ENCODE data around the gene AKAP6.

DNA sequence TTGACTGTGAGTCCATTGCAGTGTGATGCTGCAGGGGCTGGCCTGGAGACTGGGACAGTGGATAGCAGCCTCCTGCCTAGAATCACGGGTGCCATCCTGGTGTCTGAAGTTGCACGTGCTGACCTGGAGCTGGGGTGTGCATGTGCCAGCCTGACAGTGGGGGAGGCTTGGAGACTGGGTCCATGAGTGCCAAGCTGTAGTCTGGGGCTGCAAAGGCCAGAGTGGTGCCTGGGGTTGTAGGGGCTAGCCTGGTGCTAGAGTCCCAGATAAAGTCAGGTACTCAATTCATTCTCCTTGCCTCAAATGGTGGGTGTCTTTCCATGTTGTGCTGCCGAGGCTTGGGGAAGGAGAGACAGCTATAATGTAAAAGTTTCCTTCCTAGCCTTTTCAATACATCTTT, 427.7 kb downstream of the AKAP6 start:
- TF ChIP-seq, protein P1, sequence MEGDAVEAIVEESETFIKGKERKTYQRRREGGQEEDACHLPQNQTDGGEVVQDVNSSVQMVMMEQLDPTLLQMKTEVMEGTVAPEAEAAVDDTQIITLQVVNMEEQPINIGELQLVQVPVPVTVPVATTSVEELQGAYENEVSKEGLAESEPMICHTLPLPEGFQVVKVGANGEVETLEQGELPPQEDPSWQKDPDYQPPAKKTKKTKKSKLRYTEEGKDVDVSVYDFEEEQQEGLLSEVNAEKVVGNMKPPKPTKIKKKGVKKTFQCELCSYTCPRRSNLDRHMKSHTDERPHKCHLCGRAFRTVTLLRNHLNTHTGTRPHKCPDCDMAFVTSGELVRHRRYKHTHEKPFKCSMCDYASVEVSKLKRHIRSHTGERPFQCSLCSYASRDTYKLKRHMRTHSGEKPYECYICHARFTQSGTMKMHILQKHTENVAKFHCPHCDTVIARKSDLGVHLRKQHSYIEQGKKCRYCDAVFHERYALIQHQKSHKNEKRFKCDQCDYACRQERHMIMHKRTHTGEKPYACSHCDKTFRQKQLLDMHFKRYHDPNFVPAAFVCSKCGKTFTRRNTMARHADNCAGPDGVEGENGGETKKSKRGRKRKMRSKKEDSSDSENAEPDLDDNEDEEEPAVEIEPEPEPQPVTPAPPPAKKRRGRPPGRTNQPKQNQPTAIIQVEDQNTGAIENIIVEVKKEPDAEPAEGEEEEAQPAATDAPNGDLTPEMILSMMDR (IDR thresholded peaks at IDR 0.05; ENCODE audit: low read depth, low read length, missing input control) = no peak
- TF ChIP-seq, protein P2, sequence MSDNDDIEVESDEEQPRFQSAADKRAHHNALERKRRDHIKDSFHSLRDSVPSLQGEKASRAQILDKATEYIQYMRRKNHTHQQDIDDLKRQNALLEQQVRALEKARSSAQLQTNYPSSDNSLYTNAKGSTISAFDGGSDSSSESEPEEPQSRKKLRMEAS (IDR thresholded peaks at IDR 0.05) = no peak
- TF ChIP-seq, protein P3, sequence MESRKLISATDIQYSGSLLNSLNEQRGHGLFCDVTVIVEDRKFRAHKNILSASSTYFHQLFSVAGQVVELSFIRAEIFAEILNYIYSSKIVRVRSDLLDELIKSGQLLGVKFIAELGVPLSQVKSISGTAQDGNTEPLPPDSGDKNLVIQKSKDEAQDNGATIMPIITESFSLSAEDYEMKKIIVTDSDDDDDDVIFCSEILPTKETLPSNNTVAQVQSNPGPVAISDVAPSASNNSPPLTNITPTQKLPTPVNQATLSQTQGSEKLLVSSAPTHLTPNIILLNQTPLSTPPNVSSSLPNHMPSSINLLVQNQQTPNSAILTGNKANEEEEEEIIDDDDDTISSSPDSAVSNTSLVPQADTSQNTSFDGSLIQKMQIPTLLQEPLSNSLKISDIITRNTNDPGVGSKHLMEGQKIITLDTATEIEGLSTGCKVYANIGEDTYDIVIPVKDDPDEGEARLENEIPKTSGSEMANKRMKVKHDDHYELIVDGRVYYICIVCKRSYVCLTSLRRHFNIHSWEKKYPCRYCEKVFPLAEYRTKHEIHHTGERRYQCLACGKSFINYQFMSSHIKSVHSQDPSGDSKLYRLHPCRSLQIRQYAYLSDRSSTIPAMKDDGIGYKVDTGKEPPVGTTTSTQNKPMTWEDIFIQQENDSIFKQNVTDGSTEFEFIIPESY (IDR thresholded peaks at IDR 0.05) = no peak
- TF ChIP-seq YY1 (IDR thresholded peaks at IDR 0.05) = no peak
- TF ChIP-seq RXRA (IDR thresholded peaks at IDR 0.05) = no peak
- TF ChIP-seq, protein P4, sequence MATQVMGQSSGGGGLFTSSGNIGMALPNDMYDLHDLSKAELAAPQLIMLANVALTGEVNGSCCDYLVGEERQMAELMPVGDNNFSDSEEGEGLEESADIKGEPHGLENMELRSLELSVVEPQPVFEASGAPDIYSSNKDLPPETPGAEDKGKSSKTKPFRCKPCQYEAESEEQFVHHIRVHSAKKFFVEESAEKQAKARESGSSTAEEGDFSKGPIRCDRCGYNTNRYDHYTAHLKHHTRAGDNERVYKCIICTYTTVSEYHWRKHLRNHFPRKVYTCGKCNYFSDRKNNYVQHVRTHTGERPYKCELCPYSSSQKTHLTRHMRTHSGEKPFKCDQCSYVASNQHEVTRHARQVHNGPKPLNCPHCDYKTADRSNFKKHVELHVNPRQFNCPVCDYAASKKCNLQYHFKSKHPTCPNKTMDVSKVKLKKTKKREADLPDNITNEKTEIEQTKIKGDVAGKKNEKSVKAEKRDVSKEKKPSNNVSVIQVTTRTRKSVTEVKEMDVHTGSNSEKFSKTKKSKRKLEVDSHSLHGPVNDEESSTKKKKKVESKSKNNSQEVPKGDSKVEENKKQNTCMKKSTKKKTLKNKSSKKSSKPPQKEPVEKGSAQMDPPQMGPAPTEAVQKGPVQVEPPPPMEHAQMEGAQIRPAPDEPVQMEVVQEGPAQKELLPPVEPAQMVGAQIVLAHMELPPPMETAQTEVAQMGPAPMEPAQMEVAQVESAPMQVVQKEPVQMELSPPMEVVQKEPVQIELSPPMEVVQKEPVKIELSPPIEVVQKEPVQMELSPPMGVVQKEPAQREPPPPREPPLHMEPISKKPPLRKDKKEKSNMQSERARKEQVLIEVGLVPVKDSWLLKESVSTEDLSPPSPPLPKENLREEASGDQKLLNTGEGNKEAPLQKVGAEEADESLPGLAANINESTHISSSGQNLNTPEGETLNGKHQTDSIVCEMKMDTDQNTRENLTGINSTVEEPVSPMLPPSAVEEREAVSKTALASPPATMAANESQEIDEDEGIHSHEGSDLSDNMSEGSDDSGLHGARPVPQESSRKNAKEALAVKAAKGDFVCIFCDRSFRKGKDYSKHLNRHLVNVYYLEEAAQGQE (IDR thresholded peaks at IDR 0.05) = no peak
- no peak for TF ChIP-seq NR2F2 (IDR thresholded peaks at IDR 0.05)
- TF ChIP-seq GABPA (IDR thresholded peaks at IDR 0.05 in 1 of 2, conservative IDR thresholded peaks at IDR 0.05 in 1 of 2) = no peak
- TF ChIP-seq EGR1 (IDR thresholded peaks at IDR 0.05; ENCODE audit: low read depth in 2 of 2) = no peak
- no peak for TF ChIP-seq RAD21 (IDR thresholded peaks at IDR 0.05)
- TF ChIP-seq JUND (IDR thresholded peaks at IDR 0.05) = no peak
- TF ChIP-seq TAF1 (conservative IDR thresholded peaks at IDR 0.05) = no peak
- TF ChIP-seq FOXA1 (IDR thresholded peaks at IDR 0.05) = no peak
- TF ChIP-seq, protein P5, sequence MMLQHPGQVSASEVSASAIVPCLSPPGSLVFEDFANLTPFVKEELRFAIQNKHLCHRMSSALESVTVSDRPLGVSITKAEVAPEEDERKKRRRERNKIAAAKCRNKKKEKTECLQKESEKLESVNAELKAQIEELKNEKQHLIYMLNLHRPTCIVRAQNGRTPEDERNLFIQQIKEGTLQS (IDR thresholded peaks at IDR 0.05) = no peak
